ENCODE results near the gene DYRK1A. TPM values are rescaled to one million over a fixed set of nuclear protein-coding genes. Genes with fewer than 3 reads are reported as not detected.

DYRK1A gene
- total RNA-seq, 2 experiments from 2014 or later = 73.6 to 74.1 TPM

- CTCF ChIA-PET = interaction anchor here (1.3 to 2.0 kb wide), 4 partner anchors 8 to 195 kb away, joined by 3 to 7 read pairs (median 4); partner anchors contain the start of gene VPS26C
- H3K9me3 Mint-ChIP-seq = no peaks in the 10 kb centered on the region
- peaks cover 13% of the 10 kb centered on the region for H3K36me3 Mint-ChIP-seq (ENCODE audit: low read depth)
- peak overlapping the region; percentile 87 for H3K27ac Mint-ChIP-seq
- peak overlapping the region; percentile 90 for H3K4me3 Mint-ChIP-seq
- no peaks in the 10 kb centered on the region for H3K27me3 Mint-ChIP-seq
- H3K4me1 Mint-ChIP-seq = peaks cover 59% of the 10 kb centered on the region
- no peak for DNase-seq
- POLR2A ChIA-PET = interaction anchor here (0.9 to 5.0 kb wide), 16 partner anchors 10 to 195 kb away, joined by 3 to 61 read pairs (median 4); partner anchors contain the start of gene VPS26C
These were observed 2.1 kb downstream of the DYRK1A start for GRCh38 chr21:37368541-37369279.

DNA sequence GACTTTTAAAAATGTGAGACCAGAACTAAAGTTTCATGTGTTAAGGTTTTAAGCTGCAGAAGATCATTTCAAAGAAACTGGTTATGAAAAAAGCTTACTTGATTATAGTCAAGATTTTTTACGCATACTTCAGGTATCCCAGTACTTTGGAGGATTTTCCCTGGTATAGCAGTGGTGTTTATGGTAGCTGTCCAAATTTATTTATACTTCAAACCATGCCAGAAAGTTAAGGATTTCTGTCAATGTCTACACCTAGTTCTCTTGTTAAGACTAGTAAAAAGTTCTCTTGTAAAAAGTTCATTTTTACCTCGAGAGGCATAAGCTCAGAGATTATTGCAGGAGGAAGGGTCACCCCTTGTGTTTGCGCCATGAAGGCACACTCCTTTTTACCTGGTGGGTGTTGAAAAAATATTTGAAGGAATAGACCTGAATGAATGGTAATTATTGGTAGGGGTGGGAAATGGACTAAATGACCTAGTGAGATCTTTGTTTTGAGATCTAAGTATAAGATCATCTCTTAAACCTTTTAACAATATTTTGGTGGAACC is 2.8 kb downstream of the DYRK1A start:
- H3K27me3 Mint-ChIP-seq = no peaks in the 10 kb centered on the region
- H3K4me1 Mint-ChIP-seq = peaks cover 60% of the 10 kb centered on the region
- H3K4me3 Mint-ChIP-seq = peak overlapping the region; percentile 90
- peaks cover 13% of the 10 kb centered on the region for H3K36me3 Mint-ChIP-seq (ENCODE audit: low read depth)
- H3K9me3 Mint-ChIP-seq = no peaks in the 10 kb centered on the region
- ChIA-PET CTCF (interaction anchor here (1.3 to 2.0 kb wide), 4 partner anchors 9 to 195 kb away, joined by 3 to 7 read pairs (median 4); partner anchors contain the start of gene VPS26C), POLR2A (interaction anchor here (0.9 to 5.0 kb wide), 8 partner anchors 9 to 194 kb away, joined by 3 to 61 read pairs (median 5); partner anchors contain the start of gene VPS26C)
- peak overlapping the region; percentile 87 for H3K27ac Mint-ChIP-seq
- no peak for DNase-seq

DNA sequence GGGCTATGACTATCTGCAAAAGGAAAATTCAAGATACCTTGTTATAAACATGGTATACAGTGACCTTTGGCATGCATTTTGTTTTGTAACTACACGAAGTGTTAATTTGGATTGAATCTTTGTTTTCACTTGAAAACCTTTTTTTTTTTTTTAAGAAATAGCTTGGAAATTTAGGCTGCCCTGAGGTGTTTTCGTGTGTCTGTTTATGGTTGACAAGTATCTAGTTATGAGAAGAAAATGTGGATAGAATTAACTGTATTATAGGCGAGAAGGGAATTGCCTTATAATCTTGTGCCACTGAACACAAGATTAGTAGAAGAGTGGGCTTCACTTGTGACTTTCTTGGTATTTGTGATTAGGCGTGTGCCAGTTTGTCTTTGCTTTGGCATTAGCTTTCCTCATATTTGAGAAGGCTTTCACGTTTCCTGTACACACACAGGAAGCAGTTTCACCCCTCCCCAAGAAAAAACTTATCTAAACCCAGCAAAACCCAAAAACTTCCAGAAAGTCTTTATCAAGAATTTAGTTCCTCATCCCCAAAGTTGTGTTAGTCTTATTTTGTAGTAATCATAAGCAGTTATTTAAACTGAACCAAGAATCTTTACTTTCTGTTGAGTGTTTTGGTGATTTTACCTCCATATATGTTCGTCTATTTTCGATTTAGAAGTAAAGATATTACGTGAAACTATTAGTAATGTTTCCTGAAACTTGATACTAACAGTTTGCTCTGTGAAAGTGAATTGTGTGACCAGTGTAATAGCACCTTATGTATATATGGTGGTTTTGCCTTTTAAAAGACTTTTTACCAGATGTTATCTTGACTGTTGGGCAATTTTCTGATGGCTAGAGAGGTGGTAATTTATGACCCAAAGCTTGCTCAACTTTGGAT is 3.8 kb downstream of the DYRK1A start:
- peak overlapping the region; percentile 87 for H3K27ac Mint-ChIP-seq
- POLR2A ChIA-PET = interaction anchor here (0.7 to 5.0 kb wide), 13 partner anchors 10 to 990 kb away, joined by 3 to 61 read pairs (median 4); partner anchors contain the start of gene VPS26C
- DNase-seq = no peak
- no peaks in the 10 kb centered on the region for H3K27me3 Mint-ChIP-seq
- H3K9me3 Mint-ChIP-seq = no peaks in the 10 kb centered on the region
- H3K4me1 Mint-ChIP-seq = peaks cover 62% of the 10 kb centered on the region
- H3K4me3 Mint-ChIP-seq = peak overlapping the region; percentile 90
- CTCF ChIA-PET = interaction anchor here (0.6 to 2.0 kb wide), 5 partner anchors 43 to 194 kb away, joined by 3 to 7 read pairs (median 4); partner anchors contain the start of gene VPS26C
- peaks cover 13% of the 10 kb centered on the region for H3K36me3 Mint-ChIP-seq (ENCODE audit: low read depth)

DNA sequence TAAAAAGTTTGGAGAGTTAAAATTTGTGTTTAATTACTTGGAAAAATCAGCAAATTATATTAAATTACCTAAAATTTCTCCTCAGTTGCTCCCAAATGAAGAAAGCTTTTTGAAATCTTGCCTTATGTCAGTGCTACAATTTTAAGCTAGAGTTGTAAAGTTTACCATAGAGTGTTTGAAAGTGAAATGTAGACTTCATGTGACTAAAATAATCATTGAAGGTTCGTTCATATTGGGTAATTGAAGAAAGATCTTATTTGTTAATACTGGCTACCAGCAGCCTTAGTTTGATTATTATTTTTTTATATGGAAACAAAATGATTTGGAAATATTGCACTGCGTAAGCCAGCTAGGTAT is 4.4 kb downstream of the DYRK1A start:
- Mint-ChIP-seq H3K27ac (peak overlapping the region; percentile 87), H3K4me3 (peak overlapping the region; percentile 90), H3K27me3 (no peaks in the 10 kb centered on the region), H3K36me3 (ENCODE audit: low read depth) (peaks cover 17% of the 10 kb centered on the region), H3K4me1 (peaks cover 65% of the 10 kb centered on the region), H3K9me3 (no peaks in the 10 kb centered on the region)
- ChIA-PET POLR2A (interaction anchor here (0.8 to 5.0 kb wide), 11 partner anchors 8 to 193 kb away, joined by 3 to 61 read pairs (median 4); partner anchors contain the start of gene VPS26C), CTCF (interaction anchor here (0.7 to 2.0 kb wide), 5 partner anchors 42 to 204 kb away, joined by 3 to 7 read pairs (median 4); partner anchors contain the start of gene VPS26C)
- no peak for DNase-seq

DNA sequence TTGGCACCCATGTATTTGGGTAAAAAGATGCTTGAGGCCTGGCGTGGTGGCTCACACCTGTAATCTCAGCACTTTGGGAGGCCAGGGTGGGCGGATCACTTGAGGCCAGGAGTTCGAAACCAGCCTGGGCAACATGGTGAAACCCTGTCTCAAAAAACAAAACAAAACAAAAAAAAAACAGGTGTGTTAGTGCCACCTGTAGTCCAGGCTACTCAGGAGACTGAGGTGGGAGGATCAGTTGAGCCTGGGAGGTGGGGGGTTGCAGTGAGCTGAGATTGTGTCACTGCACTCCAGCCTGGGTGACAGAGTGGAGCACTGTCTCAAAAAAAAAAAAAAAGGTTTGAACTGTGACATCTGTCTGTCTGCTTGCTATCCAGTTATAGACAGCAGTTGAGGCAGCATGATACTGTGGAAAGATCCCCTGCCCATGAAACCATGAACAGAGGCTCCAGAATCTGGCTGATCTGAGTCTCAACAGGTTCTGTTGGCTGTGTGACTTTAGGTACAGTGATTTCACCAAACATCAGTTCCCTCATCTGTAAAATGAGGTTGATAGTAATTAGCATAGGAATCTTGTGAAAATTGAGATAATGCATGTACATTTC is 5.7 kb downstream of the DYRK1A start:
- ChIA-PET POLR2A (interaction anchor here (2.8 to 5.0 kb wide), 2 partner anchors 105 kb away, joined by 15 to 61 read pairs; partner anchors contain the start of gene VPS26C), CTCF (interaction anchor here (0.5 to 2.0 kb wide), 3 partner anchors 91 to 742 kb away, joined by 3 to 7 read pairs (median 4); partner anchors contain the start of gene VPS26C)
- H3K27ac Mint-ChIP-seq = no peak overlapping the region
- H3K27me3 Mint-ChIP-seq = no peaks in the 10 kb centered on the region
- no peak overlapping the region for H3K4me3 Mint-ChIP-seq
- no peaks in the 10 kb centered on the region for H3K9me3 Mint-ChIP-seq
- peaks cover 70% of the 10 kb centered on the region for H3K4me1 Mint-ChIP-seq
- peaks cover 16% of the 10 kb centered on the region for H3K36me3 Mint-ChIP-seq (ENCODE audit: low read depth)
- no peak for DNase-seq

DNA sequence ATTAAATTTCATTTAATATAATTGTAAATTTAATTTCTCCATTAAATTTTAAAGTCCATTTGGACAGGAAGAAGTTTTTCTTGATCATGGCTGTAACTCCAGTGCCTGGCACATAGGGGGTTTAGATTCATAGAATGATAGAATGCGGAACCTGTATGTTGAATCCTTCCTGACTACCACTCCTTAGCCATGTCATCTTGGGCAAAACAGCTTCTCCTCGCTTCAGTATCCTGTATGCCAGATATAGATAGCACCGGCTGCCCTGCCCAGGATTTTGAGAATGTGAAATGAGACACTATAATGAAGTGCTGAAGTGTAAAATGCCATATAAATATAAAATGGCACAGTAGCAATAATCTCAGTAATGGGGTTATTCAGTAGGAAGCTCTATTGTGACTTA is 6.4 kb downstream of the DYRK1A start:
- no peak overlapping the region for H3K4me3 Mint-ChIP-seq
- peaks cover 76% of the 10 kb centered on the region for H3K4me1 Mint-ChIP-seq
- ChIA-PET CTCF (no interaction called here), POLR2A (interaction anchor here (0.9 to 2.8 kb wide), 5 partner anchors 9 to 190 kb away, joined by 3 to 15 read pairs (median 4); partner anchors contain the start of gene VPS26C)
- no peak for DNase-seq
- no peak overlapping the region for H3K27ac Mint-ChIP-seq
- no peaks in the 10 kb centered on the region for H3K27me3 Mint-ChIP-seq
- H3K9me3 Mint-ChIP-seq = no peaks in the 10 kb centered on the region
- H3K36me3 Mint-ChIP-seq (ENCODE audit: low read depth) = peaks cover 19% of the 10 kb centered on the region

- peaks cover under 1% of the 10 kb centered on the region for H3K9me3 Mint-ChIP-seq
- H3K4me3 Mint-ChIP-seq = no peak overlapping the region
- H3K36me3 Mint-ChIP-seq (ENCODE audit: low read depth) = peaks cover 18% of the 10 kb centered on the region
- DNase-seq = no peak
- H3K4me1 Mint-ChIP-seq = peaks cover 77% of the 10 kb centered on the region
- ChIA-PET CTCF (no interaction called here), POLR2A (interaction anchor here (0.8 to 2.8 kb wide), 6 partner anchors 8 to 190 kb away, joined by 3 to 15 read pairs (median 4); partner anchors contain the start of gene VPS26C)
- no peaks in the 10 kb centered on the region for H3K27me3 Mint-ChIP-seq
- H3K27ac Mint-ChIP-seq = no peak overlapping the region
These were observed 7.0 kb downstream of the DYRK1A start for GRCh38 chr21:37373539-37373938.

- H3K9me3 Mint-ChIP-seq = peaks cover 3% of the 10 kb centered on the region
- H3K27me3 Mint-ChIP-seq = no peaks in the 10 kb centered on the region
- no peak overlapping the region for H3K4me3 Mint-ChIP-seq
- H3K4me1 Mint-ChIP-seq = peaks cover 77% of the 10 kb centered on the region
- DNase-seq = no peak
- ChIA-PET POLR2A (interaction anchor here (0.8 to 2.8 kb wide), 6 partner anchors 8 to 189 kb away, joined by 3 to 15 read pairs (median 4); partner anchors contain the start of gene VPS26C), CTCF (no interaction called here)
- peaks cover 18% of the 10 kb centered on the region for H3K36me3 Mint-ChIP-seq (ENCODE audit: low read depth)
- H3K27ac Mint-ChIP-seq = peak overlapping the region; percentile 29
These were observed 7.5 kb downstream of the DYRK1A start for GRCh38 chr21:37374027-37374426.

DNA sequence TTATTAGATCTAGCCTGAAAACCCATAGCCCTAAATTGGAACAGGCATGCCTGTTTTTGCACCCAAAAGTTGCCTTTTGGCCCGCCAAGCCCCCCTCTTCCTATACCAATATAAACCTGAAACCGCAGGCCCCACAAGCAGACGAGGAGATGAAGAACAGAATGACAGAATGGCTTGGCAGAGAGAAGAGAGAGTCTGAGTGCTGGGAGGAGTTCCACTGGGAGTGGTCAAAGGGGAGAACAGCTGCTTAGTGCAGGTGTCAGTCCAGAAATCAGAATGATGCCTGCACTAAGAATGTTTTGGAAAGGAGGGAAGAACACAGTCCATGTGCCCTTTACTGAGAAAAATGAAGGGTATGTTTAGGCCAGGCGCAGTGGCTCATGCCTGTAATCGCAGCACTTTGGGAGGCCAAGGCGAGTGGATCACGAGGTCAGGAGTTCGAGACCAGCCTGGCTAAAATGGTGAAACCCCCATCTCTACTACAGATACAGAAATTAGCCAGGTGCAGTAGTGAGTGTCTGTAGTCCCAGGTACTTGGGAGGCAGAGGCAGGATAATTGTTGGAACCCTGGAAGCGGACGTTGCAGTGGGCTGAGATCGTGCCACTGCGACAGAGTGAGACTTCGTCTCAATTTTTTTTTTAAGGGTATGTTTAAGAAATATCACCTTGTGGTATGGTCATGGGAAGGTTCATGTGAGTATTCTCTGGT is 9.4 kb downstream of the DYRK1A start:
- Mint-ChIP-seq H3K4me1 (peaks cover 73% of the 10 kb centered on the region), H3K4me3 (no peak overlapping the region), H3K27ac (no peak overlapping the region), H3K27me3 (no peaks in the 10 kb centered on the region), H3K36me3 (ENCODE audit: low read depth) (peaks cover 27% of the 10 kb centered on the region), H3K9me3 (peaks cover 4% of the 10 kb centered on the region)
- ChIA-PET CTCF (no interaction called here), POLR2A (interaction anchor here (1.9 kb wide), 1 partner anchor 10 kb away, joined by 6 read pairs; no protein-coding TSS in a partner anchor)
- no peak for DNase-seq

GRCh38 chr21:37378700-37379139 is 12.1 kb downstream of the DYRK1A start:
- Mint-ChIP-seq H3K9me3 (peaks cover 7% of the 10 kb centered on the region), H3K27me3 (no peaks in the 10 kb centered on the region), H3K36me3 (ENCODE audit: low read depth) (peaks cover 40% of the 10 kb centered on the region), H3K27ac (no peak overlapping the region), H3K4me3 (no peak overlapping the region), H3K4me1 (peaks cover 64% of the 10 kb centered on the region)
- ChIA-PET POLR2A (interaction anchor here (1.1 to 1.8 kb wide), 5 partner anchors 9 to 185 kb away, joined by 3 to 4 read pairs (median 3); partner anchors contain the start of gene DYRK1A), CTCF (no interaction called here)
- no peak for DNase-seq
